Activated CD4-positive, alpha-beta T cell treated with anti-CD3 and anti-CD28 coated beads, Interleukin-2, amount 10 ng/mL, durations not matched to agents 24 days and 14 days (primary cell): ENCODE measurements around the gene DNMT3B. TPM values are rescaled to one million over a fixed set of nuclear protein-coding genes. Genes with fewer than 3 reads are reported as not detected.
"Not testable (repeated sequence)": the region's sequence is repeated elsewhere in the genome, so short reads cannot be mapped to it uniquely, and the experiment has no call there.

ENCODE experiments used
- DNase-seq: peaks from one replicate; pipeline ENCODE4 v3.0.0; 2022
- H3K27ac Mint-ChIP-seq: one replicate; pipeline ENCODE4 v1.8.0; 2022; ENCODE audit warnings: mild to moderate bottlenecking, mixed read lengths
- H3K27me3 Mint-ChIP-seq: one replicate; pipeline ENCODE4 v1.8.0; 2022; ENCODE audit warnings: mixed read lengths
- H3K36me3 Mint-ChIP-seq: one replicate; pipeline ENCODE4 v1.8.0; 2022; ENCODE audit warnings: low read depth, mild to moderate bottlenecking, mixed read lengths
- H3K4me1 Mint-ChIP-seq: one replicate; pipeline ENCODE4 v1.8.0; 2021; ENCODE audit warnings: mixed read lengths
- H3K4me3 Mint-ChIP-seq: one replicate; pipeline ENCODE4 v1.8.0; 2022; ENCODE audit warnings: mild to moderate bottlenecking, moderate library complexity, mixed read lengths
- H3K9me3 Mint-ChIP-seq: one replicate; pipeline ENCODE4 v1.8.0; 2021; ENCODE audit warnings: mixed read lengths
- intact Hi-C: fragments of 100-400 bp; cut with micrococcal nuclease; formaldehyde crosslinking; loops from one replicate; pipeline ENCODE4 v1.15.1; 2023
- total RNA-seq: library from RNA; stranded (reverse); gene quantifications from 2 replicates; pipeline ENCODE4 v1.2.3, GENCODE V29; 2022

DNMT3B gene
- total RNA-seq, 1 donor from 2014 or later: 1.3 TPM

DNA sequence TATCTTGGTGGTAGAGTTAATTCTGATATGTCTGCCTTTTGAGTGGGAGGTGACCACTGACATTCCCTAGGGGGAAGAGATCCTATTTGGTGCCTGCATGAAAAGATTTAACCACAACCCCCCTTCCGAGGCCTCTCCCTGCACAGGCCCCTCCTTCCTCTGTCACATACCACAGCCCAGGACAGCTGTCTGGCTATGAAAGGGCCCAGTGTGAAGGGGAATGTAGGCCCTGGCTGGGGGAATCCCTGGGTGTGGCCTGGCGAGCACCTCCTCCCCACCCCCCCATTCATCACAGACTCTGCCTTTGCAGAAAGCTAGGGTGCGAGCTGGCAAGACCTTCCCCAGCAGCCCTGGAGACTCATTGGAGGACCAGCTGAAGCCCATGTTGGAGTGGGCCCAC, 30.1 kb downstream of the DNMT3B start:
- peak; percentile 69 for DNase-seq
- Mint-ChIP-seq H3K36me3 (no peaks in the 10 kb centered on the region), H3K27ac (peak overlapping the region; percentile 19), H3K9me3 (no peaks in the 10 kb centered on the region), H3K4me3 (no peak overlapping the region), H3K27me3 (no peaks in the 10 kb centered on the region), H3K4me1 (peaks cover 26% of the 10 kb centered on the region)
- intact Hi-C loops: loop anchor here (10.0 kb wide), 1 partner anchor 102 kb away; no protein-coding TSS in a partner anchor

DNA sequence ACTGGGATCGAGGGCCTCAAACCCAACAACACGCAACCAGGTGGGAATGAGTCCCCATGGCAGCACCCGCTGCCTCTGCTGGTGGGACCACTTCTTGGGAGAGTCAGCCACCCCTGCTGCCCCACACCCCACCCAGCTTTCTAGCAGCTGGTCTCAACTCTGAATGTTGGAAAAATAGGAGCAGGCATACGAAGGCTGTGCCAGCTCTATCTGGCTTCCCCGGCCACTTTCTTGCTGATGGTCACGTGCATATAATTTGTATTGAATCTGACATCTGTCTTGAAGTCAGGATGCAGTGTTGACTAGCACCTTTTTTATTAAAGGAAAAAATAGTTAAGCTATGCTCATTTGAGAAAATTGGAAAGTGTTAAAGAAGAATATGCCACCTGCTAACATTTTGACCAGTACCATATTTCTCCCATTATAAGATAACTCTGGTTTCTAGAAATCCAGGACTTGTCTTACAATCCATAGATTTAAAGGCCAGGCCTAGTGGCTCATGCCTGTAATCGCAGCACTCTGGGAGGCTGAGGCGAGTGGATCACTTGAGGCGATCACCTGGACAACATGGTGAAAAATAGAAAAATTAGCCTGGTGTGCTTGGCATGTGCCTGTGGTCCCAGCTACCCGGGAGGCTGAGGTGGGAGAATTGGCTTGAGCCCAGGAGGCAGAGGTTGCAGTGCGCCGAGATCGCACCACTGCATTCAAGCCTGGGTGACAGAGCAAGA, 30.7 kb downstream of the DNMT3B start:
- intact Hi-C loops: loop anchor here (10.0 kb wide), 1 partner anchor 102 kb away; no protein-coding TSS in a partner anchor
- H3K36me3 Mint-ChIP-seq: no peaks in the 10 kb centered on the region
- H3K27me3 Mint-ChIP-seq: no peaks in the 10 kb centered on the region
- no peaks in the 10 kb centered on the region for H3K9me3 Mint-ChIP-seq
- H3K27ac Mint-ChIP-seq: no peak overlapping the region
- peaks cover 26% of the 10 kb centered on the region for H3K4me1 Mint-ChIP-seq
- no peak overlapping the region for H3K4me3 Mint-ChIP-seq
- no peak for DNase-seq

DNA sequence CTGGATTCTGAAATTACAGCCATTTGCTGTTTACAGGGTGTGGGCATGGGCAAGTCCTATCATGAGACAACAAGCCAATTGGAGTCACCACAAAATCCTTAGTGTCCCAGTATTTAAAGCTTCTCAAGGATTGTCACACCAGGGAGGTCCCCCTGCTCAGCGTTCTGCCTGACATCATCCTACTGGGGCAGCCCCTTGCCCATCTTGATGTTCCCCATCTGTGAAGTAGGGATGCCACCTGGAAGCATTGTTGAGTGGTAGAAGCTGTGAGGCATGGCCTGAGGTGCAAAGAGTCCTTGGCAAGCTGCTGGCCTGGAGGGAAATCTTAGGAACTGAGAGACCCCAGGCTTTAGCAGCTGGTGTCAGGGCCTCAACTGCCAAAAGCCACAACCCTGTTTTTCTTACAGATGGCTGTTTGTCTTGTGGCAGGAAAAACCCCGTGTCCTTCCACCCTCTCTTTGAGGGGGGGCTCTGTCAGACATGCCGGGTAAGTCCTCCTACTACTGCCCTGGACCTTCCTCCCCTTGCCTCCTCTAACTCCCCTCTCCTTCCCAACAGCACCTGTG, 34.3 kb downstream of the DNMT3B start:
- Mint-ChIP-seq H3K4me3 (no peak overlapping the region), H3K27ac (peak overlapping the region; percentile 32), H3K4me1 (peaks cover 25% of the 10 kb centered on the region), H3K9me3 (no peaks in the 10 kb centered on the region), H3K27me3 (no peaks in the 10 kb centered on the region), H3K36me3 (no peaks in the 10 kb centered on the region)
- no peak for DNase-seq
- intact Hi-C loops: loop anchor here (10.0 kb wide), 1 partner anchor 98 kb away; no protein-coding TSS in a partner anchor

DNA sequence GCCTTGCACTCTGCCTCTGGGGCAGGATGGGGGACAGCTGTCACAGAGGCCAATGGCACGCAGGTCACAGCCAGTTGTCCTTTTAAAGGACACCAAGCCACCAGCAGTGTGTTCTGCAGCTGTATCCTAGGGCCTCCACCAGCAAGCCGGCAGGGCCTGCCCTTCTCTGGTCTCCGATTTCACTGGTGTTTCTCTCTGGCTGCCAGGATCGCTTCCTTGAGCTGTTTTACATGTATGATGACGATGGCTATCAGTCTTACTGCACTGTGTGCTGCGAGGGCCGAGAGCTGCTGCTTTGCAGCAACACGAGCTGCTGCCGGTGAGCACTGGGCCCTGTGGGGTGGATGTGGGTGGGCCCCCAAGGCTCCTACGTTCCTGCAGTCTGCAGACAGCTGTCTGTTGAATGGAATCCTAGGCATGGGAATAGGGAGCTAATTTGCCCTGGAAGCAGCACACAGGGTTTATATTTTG, 34.8 kb downstream of the DNMT3B start:
- peak overlapping the region; percentile 32 for H3K27ac Mint-ChIP-seq
- intact Hi-C loops: loop anchor here (10.0 kb wide), 1 partner anchor 98 kb away; no protein-coding TSS in a partner anchor
- H3K4me3 Mint-ChIP-seq: no peak overlapping the region
- DNase-seq: no peak
- H3K36me3 Mint-ChIP-seq: no peaks in the 10 kb centered on the region
- H3K4me1 Mint-ChIP-seq: peaks cover 21% of the 10 kb centered on the region
- H3K27me3 Mint-ChIP-seq: no peaks in the 10 kb centered on the region
- no peaks in the 10 kb centered on the region for H3K9me3 Mint-ChIP-seq

DNA sequence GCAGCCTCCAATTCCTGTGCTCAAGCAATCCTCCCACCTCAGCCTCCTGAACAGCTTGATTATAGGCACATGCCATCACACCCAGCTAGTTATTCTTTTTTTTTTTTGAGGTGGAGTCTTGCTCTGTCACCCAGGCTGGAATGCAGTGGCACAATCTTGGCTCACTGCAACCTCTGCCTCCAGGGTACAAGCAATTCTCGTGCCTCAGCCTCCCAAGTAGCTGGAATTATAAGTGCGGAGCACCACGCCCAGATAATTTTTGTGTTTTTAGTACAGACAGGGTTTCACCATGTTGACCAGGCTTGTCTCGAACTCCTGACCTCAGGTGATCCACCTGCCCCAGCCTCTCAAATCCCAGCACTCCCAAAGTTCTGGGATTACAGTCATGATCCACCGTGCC, 35.4 kb downstream of the DNMT3B start:
- not testable (repeated sequence) for H3K36me3 Mint-ChIP-seq, H3K27ac Mint-ChIP-seq, H3K4me3 Mint-ChIP-seq, DNase-seq, H3K9me3 Mint-ChIP-seq, H3K27me3 Mint-ChIP-seq
- peaks cover 15% of the 10 kb centered on the region for H3K4me1 Mint-ChIP-seq
- intact Hi-C loops: loop anchor here (10.0 kb wide), 1 partner anchor 97 kb away; no protein-coding TSS in a partner anchor

DNA sequence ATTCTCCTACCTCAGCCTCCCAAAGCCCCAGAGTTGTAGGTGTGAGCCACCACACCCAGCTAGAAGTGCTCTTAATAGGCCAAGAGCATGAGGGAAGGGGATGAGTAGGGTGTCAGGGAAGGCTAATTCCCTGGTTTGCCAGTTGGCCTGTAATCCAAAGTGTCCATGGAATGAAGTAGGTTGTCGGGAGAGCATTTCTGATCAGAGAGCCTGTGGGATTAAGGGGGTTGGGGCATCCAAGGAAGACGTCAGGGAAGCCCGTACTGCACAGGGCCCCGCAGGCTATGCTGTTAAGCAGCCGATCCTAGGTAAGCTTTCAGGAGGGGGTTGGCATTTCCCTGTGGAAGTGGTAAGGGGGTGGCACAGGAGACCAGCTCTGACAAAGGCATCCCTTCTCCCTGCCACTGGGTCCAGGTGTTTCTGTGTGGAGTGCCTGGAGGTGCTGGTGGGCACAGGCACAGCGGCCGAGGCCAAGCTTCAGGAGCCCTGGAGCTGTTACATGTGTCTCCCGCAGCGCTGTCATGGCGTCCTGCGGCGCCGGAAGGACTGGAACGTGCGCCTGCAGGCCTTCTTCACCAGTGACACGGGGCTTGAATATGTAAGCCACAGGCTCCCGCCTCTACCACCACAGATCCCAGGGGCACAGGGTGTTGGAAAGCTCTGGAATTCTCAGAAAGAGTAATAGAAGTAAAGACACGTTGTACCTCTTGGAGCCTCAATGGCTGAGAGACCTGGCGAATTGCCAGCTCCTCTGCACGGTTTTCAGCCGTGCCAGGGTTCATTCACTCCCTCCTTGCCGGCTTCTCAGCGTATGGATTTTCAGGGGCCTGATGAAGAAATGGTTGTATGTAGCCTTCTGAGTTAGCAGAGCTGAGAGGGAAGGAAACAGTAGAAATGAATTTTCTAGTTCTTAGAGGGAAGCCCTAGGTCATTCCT, 36.1 kb downstream of the DNMT3B start:
- Mint-ChIP-seq H3K27ac (no peak overlapping the region), H3K4me3 (no peak overlapping the region), H3K27me3 (no peaks in the 10 kb centered on the region), H3K9me3 (no peaks in the 10 kb centered on the region), H3K4me1 (peaks cover 12% of the 10 kb centered on the region), H3K36me3 (no peaks in the 10 kb centered on the region)
- DNase-seq: no peak
- intact Hi-C loops: loop anchor here (10.0 kb wide), 1 partner anchor 96 kb away; no protein-coding TSS in a partner anchor

DNA sequence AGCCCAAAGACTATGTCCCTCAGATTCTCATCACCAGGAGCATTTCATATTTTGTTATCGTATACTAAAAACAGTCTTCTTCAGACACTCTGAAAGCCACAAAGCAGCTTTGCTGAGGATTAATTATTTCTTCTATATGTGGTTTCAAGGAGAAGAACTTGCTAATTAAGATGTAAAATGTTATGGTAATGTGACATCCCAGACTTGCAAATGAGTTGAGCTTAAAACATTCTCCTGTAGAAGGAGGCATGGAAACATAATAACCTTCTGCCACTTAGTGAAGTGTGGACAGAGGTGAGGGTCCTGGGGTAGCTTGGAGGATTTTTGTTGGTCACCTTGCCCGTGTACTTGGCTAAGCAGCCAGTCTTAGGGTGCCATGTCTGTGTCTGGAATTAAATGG, 40.9 kb downstream of the DNMT3B start:
- H3K27ac Mint-ChIP-seq: no peak overlapping the region
- no peaks in the 10 kb centered on the region for H3K9me3 Mint-ChIP-seq
- H3K4me1 Mint-ChIP-seq: no peaks in the 10 kb centered on the region

DNA sequence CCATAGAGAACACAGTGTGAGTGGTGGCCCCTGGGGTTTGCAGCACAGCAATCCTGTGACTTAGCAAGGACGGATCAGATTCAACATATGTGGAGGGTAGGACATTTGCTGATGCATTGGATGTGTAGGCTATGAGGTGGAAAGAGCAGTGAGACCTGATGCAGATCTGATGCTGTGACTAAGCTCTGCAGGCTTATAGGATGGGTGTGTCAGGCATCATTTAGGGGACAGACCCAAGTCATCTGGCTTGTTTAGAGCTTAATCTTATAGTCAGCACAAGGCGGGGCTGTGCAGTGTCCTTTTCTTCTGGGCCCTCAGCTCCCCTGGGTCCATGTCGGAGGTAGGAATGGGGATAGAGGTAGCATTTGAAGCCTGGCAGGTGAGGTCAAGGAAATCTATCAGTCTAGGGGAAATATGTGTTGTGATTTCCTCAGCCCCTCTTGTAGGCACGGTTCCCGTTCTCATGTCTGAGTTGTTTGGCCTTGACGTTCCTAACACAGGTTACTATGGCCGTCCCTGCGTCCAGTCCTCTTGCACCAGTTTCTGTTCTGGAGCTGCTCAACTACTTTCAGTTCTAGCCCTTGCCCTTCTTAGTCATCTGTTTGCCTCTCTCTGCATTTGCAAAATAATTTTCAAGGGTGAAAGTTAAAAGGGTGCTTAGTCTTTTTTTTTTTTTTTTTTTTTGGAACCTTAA, 42.0 kb downstream of the DNMT3B start:
- Mint-ChIP-seq H3K27me3 (no peaks in the 10 kb centered on the region), H3K36me3 (no peaks in the 10 kb centered on the region), H3K9me3 (no peaks in the 10 kb centered on the region), H3K4me1 (no peaks in the 10 kb centered on the region), H3K4me3 (no peak overlapping the region), H3K27ac (no peak overlapping the region)
- intact Hi-C loops: no loop called here
- DNase-seq: no peak

More for the DNA sequence above, 40.9 kb downstream of the DNMT3B start:
- Mint-ChIP-seq H3K36me3 (no peaks in the 10 kb centered on the region), H3K27me3 (no peaks in the 10 kb centered on the region), H3K4me3 (no peak overlapping the region)
- intact Hi-C loops: no loop called here
- no peak for DNase-seq

DNA sequence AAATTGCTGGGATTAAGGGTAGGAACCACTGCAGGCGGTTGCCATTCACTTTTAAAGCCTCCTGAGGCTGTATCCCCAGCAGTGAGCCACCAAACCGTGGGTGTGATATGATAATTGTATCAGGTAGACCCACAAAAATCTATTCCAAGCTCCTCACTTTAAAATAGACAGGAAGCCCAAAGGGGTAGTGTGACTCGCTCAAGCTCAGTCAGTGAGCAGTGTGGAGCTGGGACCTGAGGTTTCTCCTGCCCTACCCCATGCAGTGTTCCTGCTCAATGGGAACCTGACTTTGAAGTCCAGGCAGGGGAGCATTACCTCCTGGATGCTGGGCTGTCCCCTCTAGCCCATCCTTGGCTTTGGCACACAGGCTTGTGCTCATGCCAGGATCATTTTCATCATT, 42.6 kb downstream of the DNMT3B start:
- Mint-ChIP-seq H3K36me3 (no peaks in the 10 kb centered on the region), H3K27me3 (no peaks in the 10 kb centered on the region), H3K27ac (no peak overlapping the region), H3K9me3 (no peaks in the 10 kb centered on the region), H3K4me3 (no peak overlapping the region), H3K4me1 (no peaks in the 10 kb centered on the region)
- no peak for DNase-seq
- intact Hi-C loops: no loop called here

DNA sequence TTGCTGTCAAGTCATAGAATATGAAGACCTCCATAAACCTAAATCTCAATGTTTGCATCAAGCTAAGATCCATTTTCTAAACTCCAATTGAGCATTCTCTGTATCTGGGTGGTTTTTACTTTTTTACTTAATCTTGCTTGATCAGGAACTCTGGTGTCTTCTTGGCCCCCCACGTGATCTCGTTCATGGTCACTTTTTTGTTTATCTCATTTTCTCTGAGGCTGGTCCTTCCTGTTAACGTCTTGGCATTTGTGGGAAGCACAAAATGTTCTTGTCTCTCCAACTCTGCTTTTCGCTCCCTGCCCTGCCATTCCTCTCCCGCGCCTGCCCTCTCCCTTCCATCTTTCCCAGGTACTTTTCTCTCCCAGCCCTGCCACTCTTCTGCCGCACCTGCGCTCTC, 43.5 kb downstream of the DNMT3B start:
- intact Hi-C loops: no loop called here

DNA sequence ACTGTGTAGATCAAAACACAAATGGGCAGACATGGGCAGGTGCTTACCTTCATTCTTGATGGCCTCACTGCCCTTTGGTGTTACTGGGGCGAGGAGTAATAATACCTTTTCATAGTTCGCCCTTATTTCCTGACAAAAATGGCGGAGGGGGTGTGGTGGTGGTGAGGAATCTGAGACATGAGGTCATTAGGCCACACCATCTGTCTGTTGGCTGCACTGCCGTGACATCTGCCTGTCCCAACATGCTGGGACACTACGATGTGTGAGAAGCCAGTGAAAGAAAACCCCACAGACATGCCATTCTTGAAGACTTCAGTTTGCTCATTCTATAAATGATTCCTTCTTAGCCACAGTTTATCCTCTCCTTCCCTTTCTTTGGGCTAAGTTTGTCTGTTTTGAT, 44.2 kb downstream of the DNMT3B start:
- Mint-ChIP-seq H3K36me3 (no peaks in the 10 kb centered on the region), H3K4me1 (no peaks in the 10 kb centered on the region), H3K4me3 (no peak overlapping the region), H3K9me3 (no peaks in the 10 kb centered on the region), H3K27me3 (no peaks in the 10 kb centered on the region), H3K27ac (no peak overlapping the region)
- DNase-seq: no peak
- intact Hi-C loops: no loop called here

More for the DNA sequence above, 43.5 kb downstream of the DNMT3B start:
- H3K4me3 Mint-ChIP-seq: no peak overlapping the region
- no peaks in the 10 kb centered on the region for H3K27me3 Mint-ChIP-seq
- H3K27ac Mint-ChIP-seq: no peak overlapping the region
- no peaks in the 10 kb centered on the region for H3K4me1 Mint-ChIP-seq
- H3K36me3 Mint-ChIP-seq: no peaks in the 10 kb centered on the region
- no peaks in the 10 kb centered on the region for H3K9me3 Mint-ChIP-seq
- no peak for DNase-seq

DNA sequence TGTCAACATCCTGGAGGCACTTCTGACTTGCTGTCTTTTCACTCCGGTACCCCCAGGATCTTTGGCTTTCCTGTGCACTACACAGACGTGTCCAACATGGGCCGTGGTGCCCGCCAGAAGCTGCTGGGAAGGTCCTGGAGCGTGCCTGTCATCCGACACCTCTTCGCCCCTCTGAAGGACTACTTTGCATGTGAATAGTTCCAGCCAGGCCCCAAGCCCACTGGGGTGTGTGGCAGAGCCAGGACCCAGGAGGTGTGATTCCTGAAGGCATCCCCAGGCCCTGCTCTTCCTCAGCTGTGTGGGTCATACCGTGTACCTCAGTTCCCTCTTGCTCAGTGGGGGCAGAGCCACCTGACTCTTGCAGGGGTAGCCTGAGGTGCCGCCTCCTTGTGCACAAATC, 45.5 kb downstream of the DNMT3B start:
- no peak for DNase-seq
- no peaks in the 10 kb centered on the region for H3K4me1 Mint-ChIP-seq
- no peak overlapping the region for H3K4me3 Mint-ChIP-seq
- no peaks in the 10 kb centered on the region for H3K9me3 Mint-ChIP-seq
- no peak overlapping the region for H3K27ac Mint-ChIP-seq
- intact Hi-C loops: no loop called here
- no peaks in the 10 kb centered on the region for H3K36me3 Mint-ChIP-seq
- no peaks in the 10 kb centered on the region for H3K27me3 Mint-ChIP-seq

DNA sequence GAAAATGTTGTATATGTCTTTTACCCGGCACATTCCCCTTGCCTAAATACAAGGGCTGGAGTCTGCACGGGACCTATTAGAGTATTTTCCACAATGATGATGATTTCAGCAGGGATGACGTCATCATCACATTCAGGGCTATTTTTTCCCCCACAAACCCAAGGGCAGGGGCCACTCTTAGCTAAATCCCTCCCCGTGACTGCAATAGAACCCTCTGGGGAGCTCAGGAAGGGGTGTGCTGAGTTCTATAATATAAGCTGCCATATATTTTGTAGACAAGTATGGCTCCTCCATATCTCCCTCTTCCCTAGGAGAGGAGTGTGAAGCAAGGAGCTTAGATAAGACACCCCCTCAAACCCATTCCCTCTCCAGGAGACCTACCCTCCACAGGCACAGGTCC, 46.3 kb downstream of the DNMT3B start:
- H3K4me1 Mint-ChIP-seq: no peaks in the 10 kb centered on the region
- no peaks in the 10 kb centered on the region for H3K9me3 Mint-ChIP-seq
- H3K36me3 Mint-ChIP-seq: no peaks in the 10 kb centered on the region
- no peak overlapping the region for H3K4me3 Mint-ChIP-seq
- no peaks in the 10 kb centered on the region for H3K27me3 Mint-ChIP-seq
- intact Hi-C loops: no loop called here
- no peak for DNase-seq
- H3K27ac Mint-ChIP-seq: no peak overlapping the region
